ENCODE measurements around the gene HNRNPA3.

DNA sequence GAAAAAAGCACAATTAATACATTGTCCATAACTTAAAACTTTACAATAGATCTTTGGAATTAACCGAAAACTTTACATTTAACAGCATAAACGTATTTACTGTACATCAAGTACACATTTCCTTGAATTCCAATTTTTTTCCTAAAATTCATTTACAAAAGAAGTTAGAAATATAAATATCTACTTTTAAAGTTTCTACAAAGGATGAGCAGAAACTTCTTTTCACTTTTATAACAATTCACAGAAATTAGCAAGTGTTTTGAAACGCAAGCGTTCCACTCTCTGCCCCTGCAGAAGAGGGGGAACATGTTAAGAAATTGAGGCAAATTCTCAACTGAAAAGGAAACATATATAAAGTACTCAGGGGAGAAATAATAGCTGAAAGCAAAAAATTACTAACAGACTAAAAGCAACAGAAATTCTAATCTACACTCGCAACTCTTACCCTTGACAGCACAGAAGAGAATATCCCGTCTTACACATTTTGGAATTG lies 50.4 kb downstream of the HNRNPA3 start:
- TF ChIP-seq POLR2AphosphoS5 (IDR thresholded peaks at IDR 0.05; ENCODE audit: low read depth, low read length), result no peak
- no peak for TF ChIP-seq MXI1 (IDR thresholded peaks at IDR 0.05; ENCODE audit: low read depth, low read length)
- TF ChIP-seq, protein P1, sequence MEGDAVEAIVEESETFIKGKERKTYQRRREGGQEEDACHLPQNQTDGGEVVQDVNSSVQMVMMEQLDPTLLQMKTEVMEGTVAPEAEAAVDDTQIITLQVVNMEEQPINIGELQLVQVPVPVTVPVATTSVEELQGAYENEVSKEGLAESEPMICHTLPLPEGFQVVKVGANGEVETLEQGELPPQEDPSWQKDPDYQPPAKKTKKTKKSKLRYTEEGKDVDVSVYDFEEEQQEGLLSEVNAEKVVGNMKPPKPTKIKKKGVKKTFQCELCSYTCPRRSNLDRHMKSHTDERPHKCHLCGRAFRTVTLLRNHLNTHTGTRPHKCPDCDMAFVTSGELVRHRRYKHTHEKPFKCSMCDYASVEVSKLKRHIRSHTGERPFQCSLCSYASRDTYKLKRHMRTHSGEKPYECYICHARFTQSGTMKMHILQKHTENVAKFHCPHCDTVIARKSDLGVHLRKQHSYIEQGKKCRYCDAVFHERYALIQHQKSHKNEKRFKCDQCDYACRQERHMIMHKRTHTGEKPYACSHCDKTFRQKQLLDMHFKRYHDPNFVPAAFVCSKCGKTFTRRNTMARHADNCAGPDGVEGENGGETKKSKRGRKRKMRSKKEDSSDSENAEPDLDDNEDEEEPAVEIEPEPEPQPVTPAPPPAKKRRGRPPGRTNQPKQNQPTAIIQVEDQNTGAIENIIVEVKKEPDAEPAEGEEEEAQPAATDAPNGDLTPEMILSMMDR (IDR thresholded peaks at IDR 0.05), result no peak
- no peak for TF ChIP-seq RAD21 (IDR thresholded peaks at IDR 0.05; ENCODE audit: low read length)
- no peak for TF ChIP-seq TEAD4 (IDR thresholded peaks at IDR 0.05; ENCODE audit: borderline replicate concordance, insufficient read depth)
- TF ChIP-seq MEF2A (IDR thresholded peaks at IDR 0.05; ENCODE audit: borderline replicate concordance, low read depth), result no peak
- TF ChIP-seq, protein P2, sequence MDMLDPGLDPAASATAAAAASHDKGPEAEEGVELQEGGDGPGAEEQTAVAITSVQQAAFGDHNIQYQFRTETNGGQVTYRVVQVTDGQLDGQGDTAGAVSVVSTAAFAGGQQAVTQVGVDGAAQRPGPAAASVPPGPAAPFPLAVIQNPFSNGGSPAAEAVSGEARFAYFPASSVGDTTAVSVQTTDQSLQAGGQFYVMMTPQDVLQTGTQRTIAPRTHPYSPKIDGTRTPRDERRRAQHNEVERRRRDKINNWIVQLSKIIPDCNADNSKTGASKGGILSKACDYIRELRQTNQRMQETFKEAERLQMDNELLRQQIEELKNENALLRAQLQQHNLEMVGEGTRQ (IDR thresholded peaks at IDR 0.05; ENCODE audit: borderline replicate concordance, low read depth, low read length), result no peak
- no peak for TF ChIP-seq RCOR1 (IDR thresholded peaks at IDR 0.05; ENCODE audit: low read length)
- TF ChIP-seq, protein P3, sequence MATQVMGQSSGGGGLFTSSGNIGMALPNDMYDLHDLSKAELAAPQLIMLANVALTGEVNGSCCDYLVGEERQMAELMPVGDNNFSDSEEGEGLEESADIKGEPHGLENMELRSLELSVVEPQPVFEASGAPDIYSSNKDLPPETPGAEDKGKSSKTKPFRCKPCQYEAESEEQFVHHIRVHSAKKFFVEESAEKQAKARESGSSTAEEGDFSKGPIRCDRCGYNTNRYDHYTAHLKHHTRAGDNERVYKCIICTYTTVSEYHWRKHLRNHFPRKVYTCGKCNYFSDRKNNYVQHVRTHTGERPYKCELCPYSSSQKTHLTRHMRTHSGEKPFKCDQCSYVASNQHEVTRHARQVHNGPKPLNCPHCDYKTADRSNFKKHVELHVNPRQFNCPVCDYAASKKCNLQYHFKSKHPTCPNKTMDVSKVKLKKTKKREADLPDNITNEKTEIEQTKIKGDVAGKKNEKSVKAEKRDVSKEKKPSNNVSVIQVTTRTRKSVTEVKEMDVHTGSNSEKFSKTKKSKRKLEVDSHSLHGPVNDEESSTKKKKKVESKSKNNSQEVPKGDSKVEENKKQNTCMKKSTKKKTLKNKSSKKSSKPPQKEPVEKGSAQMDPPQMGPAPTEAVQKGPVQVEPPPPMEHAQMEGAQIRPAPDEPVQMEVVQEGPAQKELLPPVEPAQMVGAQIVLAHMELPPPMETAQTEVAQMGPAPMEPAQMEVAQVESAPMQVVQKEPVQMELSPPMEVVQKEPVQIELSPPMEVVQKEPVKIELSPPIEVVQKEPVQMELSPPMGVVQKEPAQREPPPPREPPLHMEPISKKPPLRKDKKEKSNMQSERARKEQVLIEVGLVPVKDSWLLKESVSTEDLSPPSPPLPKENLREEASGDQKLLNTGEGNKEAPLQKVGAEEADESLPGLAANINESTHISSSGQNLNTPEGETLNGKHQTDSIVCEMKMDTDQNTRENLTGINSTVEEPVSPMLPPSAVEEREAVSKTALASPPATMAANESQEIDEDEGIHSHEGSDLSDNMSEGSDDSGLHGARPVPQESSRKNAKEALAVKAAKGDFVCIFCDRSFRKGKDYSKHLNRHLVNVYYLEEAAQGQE (IDR thresholded peaks at IDR 0.05; ENCODE audit: low read depth, low read length), result no peak
- TF ChIP-seq RFX5 (IDR thresholded peaks at IDR 0.05; ENCODE audit: low read length), result no peak
- TF ChIP-seq YY1 (IDR thresholded peaks at IDR 0.05; ENCODE audit: low read depth), result no peak
- TF ChIP-seq FOXJ3 (CRISPR knock-in tag; IDR thresholded peaks at IDR 0.05), result no peak
- no peak for TF ChIP-seq JUND (IDR thresholded peaks at IDR 0.05)
